Esophagus muscularis mucosa (tissue), 4 donors: ENCODE results near the gene VN1R2. TPM values are rescaled to one million over a fixed set of nuclear protein-coding genes. Genes with fewer than 3 reads are reported as not detected.
"Not testable (repeated sequence)": the region's sequence is repeated elsewhere in the genome, so short reads cannot be mapped to it uniquely, and the experiment has no call there.

Source experiments
- DNase-seq: peaks from one replicate; pipeline ENCODE4 v3.0.0-alpha.2; 2017; ENCODE audit errors: extremely low spot score
- H3K27ac ChIP-seq, 4 donors: fragments of 200-600 bp; sonication (generic); replicated peaks in 1 of 4; 1 replicate in 3 of 4; 2 replicates in 1 of 4; pipeline ENCODE4 v1.5.1; 2016 to 2019; ENCODE audit warnings: mild to moderate bottlenecking in 1 of 4
- H3K27me3 ChIP-seq, 4 donors: fragments of 200-600 bp; sonication (generic); one replicate each; pipeline versions ENCODE4 v1.5.1 to v1.6.0; 2016 to 2019
- H3K36me3 ChIP-seq, 4 donors: fragments of 200-600 bp; sonication (generic); one replicate each; pipeline ENCODE4 v1.5.1; 2016 to 2019
- H3K4me1 ChIP-seq, 4 donors: fragments of 200-600 bp; sonication (generic); one replicate each; pipeline ENCODE4 v1.5.1; 2016 to 2019
- H3K4me3 ChIP-seq, 4 donors: fragments of 200-600 bp; sonication (generic); 1 replicate in 2 of 4; 2 replicates in 2 of 4; pipeline ENCODE4 v1.5.1; 2016 to 2019; ENCODE audit warnings: mild to moderate bottlenecking in 4 of 4, moderate library complexity in 1 of 4
- H3K9me3 ChIP-seq, 4 donors: fragments of 200-600 bp; sonication (generic); 1 replicate in 3 of 4; 2 replicates in 1 of 4; pipeline ENCODE4 v1.5.1; 2016 to 2019
- EP300 ChIP-seq: sonication (generic); formaldehyde crosslinking; IDR thresholded peaks from one replicate; pipeline ENCODE4 v1.6.1; 2017; ENCODE audit warnings: antibody characterized with exemption
- POLR2A ChIP-seq: fragments of 450-650 bp; IDR thresholded peaks from one replicate; pipeline ENCODE4 v1.6.1; 2017; ENCODE audit warnings: antibody characterized with exemption, moderate library complexity, mild to moderate bottlenecking, low read depth
- POLR2AphosphoS5 ChIP-seq, 2 donors: sonication (generic); formaldehyde crosslinking; IDR thresholded peaks; one replicate each; pipeline ENCODE4 v1.6.1; 2017; ENCODE audit warnings: antibody characterized with exemption in 2 of 2
- WGBS: methylation state at CpG from one replicate; pipeline ENCODE4 v1.1.5; 2018; 5-methylcytosine and 5-hydroxymethylcytosine counted together
- intact Hi-C: fragments of 100-400 bp; cut with DNase I; formaldehyde crosslinking; loops from one replicate; pipeline ENCODE4 v1.15.1; 2023
- total RNA-seq, 4 donors: library from RNA; depleted of rRNA; stranded (reverse); fragments of >200 nt; gene quantifications; one replicate each; pipeline versions ENCODE4 v1.1.0 to v1.2.1, GENCODE V29; 2016
- TF ChIP-seq, protein P1 (sequence below), 3 experiments: fragments of 200-600 bp in 2 of 3; fragments of 450-650 bp in 1 of 3; sonication (generic) in 2 of 3; IDR thresholded peaks; one replicate each; pipeline ENCODE4 v1.5.1; 2017 to 2019; ENCODE audit warnings: antibody characterized with exemption in 3 of 3, mild to moderate bottlenecking in 2 of 3, moderate library complexity in 1 of 3

Gene VN1R2, protein sequence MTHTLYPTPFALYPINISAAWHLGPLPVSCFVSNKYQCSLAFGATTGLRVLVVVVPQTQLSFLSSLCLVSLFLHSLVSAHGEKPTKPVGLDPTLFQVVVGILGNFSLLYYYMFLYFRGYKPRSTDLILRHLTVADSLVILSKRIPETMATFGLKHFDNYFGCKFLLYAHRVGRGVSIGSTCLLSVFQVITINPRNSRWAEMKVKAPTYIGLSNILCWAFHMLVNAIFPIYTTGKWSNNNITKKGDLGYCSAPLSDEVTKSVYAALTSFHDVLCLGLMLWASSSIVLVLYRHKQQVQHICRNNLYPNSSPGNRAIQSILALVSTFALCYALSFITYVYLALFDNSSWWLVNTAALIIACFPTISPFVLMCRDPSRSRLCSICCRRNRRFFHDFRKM
- not detected for total RNA-seq

GRCh38 chr19:53257715-53258342, at the start of gene VN1R2:
VN1R2 (plus strand) TSS chr19:53258292; CDS start chr19:53258376, 84 bp downstream.
- not testable (repeated sequence) for DNase-seq

DNA sequence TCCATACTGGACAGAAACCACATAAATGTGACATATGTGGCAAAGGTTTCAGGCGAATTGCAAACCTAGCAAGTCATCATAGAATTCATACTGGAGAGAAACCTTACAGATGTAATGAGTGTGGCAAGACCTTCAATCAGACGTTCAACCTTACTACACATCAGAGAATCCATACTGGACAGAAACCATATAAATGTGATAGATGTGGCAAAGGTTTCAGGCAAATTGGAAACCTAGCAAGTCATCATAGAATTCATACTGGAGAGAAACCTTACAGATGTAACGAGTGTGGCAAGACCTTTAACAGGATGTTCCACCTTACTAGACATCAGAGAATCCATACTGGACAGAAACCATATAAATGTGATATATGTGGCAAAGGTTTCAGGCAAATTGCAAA, 46.5 kb upstream of the VN1R2 start:
- H3K27me3 ChIP-seq, intact Hi-C loops, H3K4me3 ChIP-seq, DNase-seq, H3K4me1 ChIP-seq, H3K27ac ChIP-seq: not testable (repeated sequence)
- 86% methylated on average over 3 of the region's 3 CpGs for WGBS
- peaks cover 37 to 56% (median 46%) of the 10 kb centered on the region in 4 donors for H3K36me3 ChIP-seq
- H3K9me3 ChIP-seq, result peaks cover 51 to 100% (median 99%) of the 10 kb centered on the region in 4 donors

More at GRCh38 chr19:53257715-53258342, at the start of gene VN1R2:
- not testable (repeated sequence) for H3K27ac ChIP-seq, H3K27me3 ChIP-seq, H3K36me3 ChIP-seq, H3K9me3 ChIP-seq, H3K4me3 ChIP-seq
- peaks cover 9 to 25% (median 13%) of the 10 kb centered on the region in 4 donors for H3K4me1 ChIP-seq
- intact Hi-C loops, result loop anchor here (5.0 to 10.0 kb wide), 2 partner anchors 61 to 77 kb away; partner anchors contain the start of gene ZNF845
- 67% methylated on average over 14 of the region's 14 CpGs for WGBS

GRCh38 chr19:53212703-53213320, 45.3 kb upstream of the VN1R2 start:
- WGBS, result 100% methylated on average over 2 of the region's 2 CpGs
- no peaks in the 10 kb centered on the region for H3K27me3 ChIP-seq
- TF ChIP-seq EP300, result no peak
- TF ChIP-seq POLR2A, result no peak
- no peak overlapping the region for H3K4me3 ChIP-seq
- intact Hi-C loops, result no loop called here
- no peaks in the 10 kb centered on the region for H3K4me1 ChIP-seq
- H3K9me3 ChIP-seq, result peaks cover 51 to 100% (median 100%) of the 10 kb centered on the region in 4 donors
- DNase-seq, result no peak
- H3K36me3 ChIP-seq, result peaks cover 36 to 43% (median 39%) of the 10 kb centered on the region in 4 donors
- H3K27ac ChIP-seq, result no peak overlapping the region

DNA sequence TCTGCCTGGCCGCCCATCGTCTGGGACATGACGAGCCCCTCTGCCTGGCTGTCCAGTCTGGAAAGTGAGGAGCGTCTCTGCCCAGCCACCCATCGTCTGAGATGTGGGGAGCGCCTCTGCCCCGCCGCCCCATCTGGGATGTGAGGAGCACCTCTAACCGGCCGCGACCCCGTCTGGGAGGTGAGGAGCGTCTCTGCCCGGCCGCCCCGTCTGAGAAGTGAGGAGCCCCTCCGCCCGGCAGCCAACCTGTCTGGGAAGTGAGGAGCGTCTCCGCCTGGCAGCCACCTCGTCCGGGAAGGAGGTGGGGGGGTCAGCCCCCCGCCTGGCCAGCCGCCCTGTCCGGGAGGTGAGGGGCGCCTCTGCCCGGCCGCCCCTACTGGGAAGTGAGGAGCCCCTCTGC, 35.4 kb upstream of the VN1R2 start:
- WGBS, result no CpG with 5 or more reads among the region's 28 CpGs
- H3K36me3 ChIP-seq, intact Hi-C loops, H3K27me3 ChIP-seq, H3K4me3 ChIP-seq, DNase-seq, H3K4me1 ChIP-seq, H3K27ac ChIP-seq: not testable (repeated sequence)
- peaks cover 0 to 84% (median 72%) of the 10 kb centered on the region in 4 donors for H3K9me3 ChIP-seq

GRCh38 chr19:53224606-53225005, 33.5 kb upstream of the VN1R2 start:
- no peak overlapping the region for H3K27ac ChIP-seq
- no peaks in the 10 kb centered on the region for H3K27me3 ChIP-seq
- TF ChIP-seq POLR2AphosphoS5 (IDR thresholded peaks at IDR 0.05) (no peak), POLR2A (no peak), EP300 (no peak)
- TF ChIP-seq, protein P1, sequence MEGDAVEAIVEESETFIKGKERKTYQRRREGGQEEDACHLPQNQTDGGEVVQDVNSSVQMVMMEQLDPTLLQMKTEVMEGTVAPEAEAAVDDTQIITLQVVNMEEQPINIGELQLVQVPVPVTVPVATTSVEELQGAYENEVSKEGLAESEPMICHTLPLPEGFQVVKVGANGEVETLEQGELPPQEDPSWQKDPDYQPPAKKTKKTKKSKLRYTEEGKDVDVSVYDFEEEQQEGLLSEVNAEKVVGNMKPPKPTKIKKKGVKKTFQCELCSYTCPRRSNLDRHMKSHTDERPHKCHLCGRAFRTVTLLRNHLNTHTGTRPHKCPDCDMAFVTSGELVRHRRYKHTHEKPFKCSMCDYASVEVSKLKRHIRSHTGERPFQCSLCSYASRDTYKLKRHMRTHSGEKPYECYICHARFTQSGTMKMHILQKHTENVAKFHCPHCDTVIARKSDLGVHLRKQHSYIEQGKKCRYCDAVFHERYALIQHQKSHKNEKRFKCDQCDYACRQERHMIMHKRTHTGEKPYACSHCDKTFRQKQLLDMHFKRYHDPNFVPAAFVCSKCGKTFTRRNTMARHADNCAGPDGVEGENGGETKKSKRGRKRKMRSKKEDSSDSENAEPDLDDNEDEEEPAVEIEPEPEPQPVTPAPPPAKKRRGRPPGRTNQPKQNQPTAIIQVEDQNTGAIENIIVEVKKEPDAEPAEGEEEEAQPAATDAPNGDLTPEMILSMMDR (IDR thresholded peaks at IDR 0.05), result no peak
- no peak for DNase-seq
- peaks cover 0 to 84% (median 73%) of the 10 kb centered on the region in 4 donors for H3K9me3 ChIP-seq
- no peaks in the 10 kb centered on the region for H3K4me1 ChIP-seq
- intact Hi-C loops, result no loop called here
- no peak overlapping the region for H3K4me3 ChIP-seq
- peaks cover 0 to 3% (median 0%) of the 10 kb centered on the region in 4 donors for H3K36me3 ChIP-seq
- WGBS, result 95% methylated on average over 14 of the region's 20 CpGs

DNA sequence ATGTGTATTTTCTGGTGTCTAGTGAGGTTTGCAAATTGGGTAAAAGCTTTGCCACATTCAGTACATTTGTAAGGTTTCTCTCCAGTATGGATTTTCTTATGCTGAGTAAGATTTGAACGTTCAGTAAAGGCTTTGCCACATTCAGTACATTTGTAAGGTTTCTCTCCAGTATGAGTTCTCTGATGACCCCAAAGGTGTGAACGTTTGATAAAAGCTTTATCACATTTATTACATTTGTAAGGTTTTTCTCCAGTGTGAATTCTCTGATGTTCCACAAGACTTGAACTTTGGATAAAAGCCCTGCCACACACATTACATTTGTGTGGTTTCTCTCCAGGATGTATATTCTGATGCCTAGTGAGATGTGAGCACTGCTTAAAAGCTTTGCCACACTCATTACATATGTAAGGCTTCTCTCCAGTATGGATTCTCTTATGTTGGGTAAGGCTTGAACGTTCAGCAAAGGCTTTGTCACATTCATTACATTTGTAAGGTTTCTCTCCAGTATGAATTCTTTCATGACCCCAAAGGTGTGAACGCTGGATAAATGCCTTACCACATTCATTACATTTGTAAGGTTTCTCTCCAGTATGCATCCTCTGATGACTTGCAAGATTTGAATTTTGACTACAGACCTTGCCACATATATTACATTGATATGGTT, 20.8 kb upstream of the VN1R2 start:
- Histone ChIP-seq H3K4me1 (no peaks in the 10 kb centered on the region), H3K27ac (no peak overlapping the region), H3K36me3 (peaks cover 46 to 56% (median 53%) of the 10 kb centered on the region in 4 donors), H3K4me3 (no peak overlapping the region), H3K9me3 (peaks cover 11 to 100% (median 97%) of the 10 kb centered on the region in 4 donors), H3K27me3 (no peaks in the 10 kb centered on the region)
- intact Hi-C loops, result no loop called here
- no peak for TF ChIP-seq POLR2A
- TF ChIP-seq, protein P1 (IDR thresholded peaks at IDR 0.05), result no peak
- TF ChIP-seq POLR2AphosphoS5 (IDR thresholded peaks at IDR 0.05), result no peak
- no peak for TF ChIP-seq EP300
- 91% methylated on average over 4 of the region's 4 CpGs for WGBS
- no peak for DNase-seq
